HG03439 (cell line): ENCODE results near the gene MTMR2.
"Not testable (repeated sequence)": the region's sequence is repeated elsewhere in the genome, so short reads cannot be mapped to it uniquely, and the experiment has no call there.

ENCODE experiments used
- ATAC-seq: cut with Tn5 transposase; IDR thresholded peaks from one replicate; pipeline ENCODE4 v1.9.1; 2021; ENCODE audit warnings: mild to moderate bottlenecking, moderate library complexity; ENCODE audit not compliant: unreplicated experiment

The MTMR2 gene

DNA sequence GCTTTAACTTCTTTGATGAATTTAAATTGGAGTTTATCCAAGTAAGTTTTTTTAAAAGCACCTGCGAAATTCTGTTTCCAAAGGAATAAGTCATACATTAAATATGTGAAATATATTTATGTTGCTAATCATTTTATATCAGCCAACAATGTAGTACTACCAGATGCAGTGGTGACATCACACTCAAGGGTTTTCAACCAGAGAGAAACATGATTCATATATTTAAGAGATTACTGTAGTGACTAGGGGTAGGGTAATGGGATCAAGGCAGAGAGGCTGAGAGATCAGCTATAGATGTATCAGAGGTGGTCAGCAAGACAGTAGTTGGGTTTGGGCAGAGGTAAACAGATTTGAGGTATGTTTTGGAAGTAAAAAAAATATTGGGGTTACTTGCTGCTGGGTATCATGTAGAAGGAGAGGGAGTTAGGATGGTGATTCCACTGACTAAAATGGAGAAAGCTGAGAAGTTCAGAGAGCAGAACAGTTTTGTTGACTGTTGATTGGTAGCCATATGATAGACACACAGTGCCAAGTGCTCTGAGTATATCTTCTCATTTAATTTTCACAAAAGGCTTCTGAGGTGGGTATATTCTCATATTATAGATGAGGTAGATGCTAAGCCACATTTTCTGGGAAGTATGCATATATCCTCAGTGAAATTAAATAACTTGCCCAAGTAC lies 94.2 kb downstream of the MTMR2 start:
- no peak for ATAC-seq

DNA sequence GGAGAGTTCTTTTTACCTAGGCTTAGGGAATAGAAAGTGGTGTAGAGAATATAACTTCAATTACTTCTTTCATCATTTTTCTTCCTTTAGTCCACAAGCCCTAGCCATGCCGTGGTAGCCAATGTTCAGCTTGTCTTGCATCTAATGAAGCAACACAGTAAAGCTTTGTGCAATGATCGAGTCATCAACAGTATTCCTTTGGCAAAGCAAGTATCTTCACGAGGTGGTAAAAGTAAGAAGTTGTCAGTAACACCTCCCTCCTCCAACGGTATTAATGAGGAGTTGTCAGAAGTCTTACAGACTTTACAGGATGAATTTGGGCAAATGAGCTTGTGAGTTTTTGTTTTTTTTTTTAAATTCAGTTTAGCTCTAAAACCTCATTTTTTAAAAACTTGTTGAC lies 96.2 kb downstream of the MTMR2 start:
- no peak for ATAC-seq

DNA sequence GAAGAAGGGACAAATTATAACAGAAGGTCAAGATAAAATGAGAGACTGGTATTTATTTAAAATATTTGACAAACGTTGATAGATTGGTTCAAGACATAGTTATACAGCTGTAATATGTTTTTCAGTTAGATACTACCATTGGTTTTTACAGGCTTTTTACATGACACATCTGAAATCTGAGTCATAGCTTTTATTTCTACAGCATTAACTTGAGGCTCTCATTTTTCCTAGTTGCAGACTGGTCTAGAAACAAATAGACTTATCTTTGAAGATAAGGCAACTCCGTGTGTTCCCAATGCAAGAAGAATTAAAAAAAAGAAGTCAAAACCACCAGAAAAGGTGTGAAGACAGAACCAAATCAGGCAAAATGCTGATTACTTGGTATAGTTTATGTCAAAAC lies 102.3 kb downstream of the MTMR2 start:
- no peak for ATAC-seq

DNA sequence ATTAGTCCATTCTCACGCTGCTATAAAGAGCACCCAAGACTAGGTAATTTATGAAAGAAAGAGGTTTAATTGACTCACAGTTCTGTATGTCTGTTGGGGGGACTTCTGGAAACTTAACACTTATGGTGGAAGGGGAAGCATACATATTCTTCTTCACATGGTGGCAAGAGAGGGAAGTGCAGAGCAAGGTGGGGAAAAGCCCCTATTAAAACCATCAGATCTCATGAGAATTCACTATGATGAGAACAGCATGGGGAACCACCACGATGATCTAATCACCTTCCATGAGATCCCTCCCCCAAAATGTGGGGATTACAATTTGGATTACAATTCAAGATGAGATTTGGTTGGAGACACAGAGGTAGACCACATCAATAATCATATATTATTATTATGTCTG lies 107.9 kb downstream of the MTMR2 start:
- ATAC-seq = no peak

DNA sequence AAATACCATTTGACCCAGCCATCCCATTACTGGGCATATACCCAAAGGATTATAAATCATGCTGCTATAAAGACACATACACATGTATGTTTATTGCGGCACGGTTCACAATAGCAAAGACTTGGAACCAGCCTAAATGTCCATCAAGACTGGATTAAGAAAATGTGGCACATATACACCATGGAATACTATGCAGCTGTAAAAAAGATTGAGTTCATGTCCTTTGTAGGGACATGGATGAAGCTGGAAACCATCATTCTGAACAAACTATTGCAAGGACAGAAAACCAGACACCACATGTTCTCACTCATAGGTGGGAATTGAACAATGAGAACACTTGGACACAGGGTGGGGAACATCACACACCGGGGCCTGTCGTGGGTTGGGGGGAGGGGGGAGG lies 112.9 kb downstream of the MTMR2 start:
- not testable (repeated sequence) for ATAC-seq

DNA sequence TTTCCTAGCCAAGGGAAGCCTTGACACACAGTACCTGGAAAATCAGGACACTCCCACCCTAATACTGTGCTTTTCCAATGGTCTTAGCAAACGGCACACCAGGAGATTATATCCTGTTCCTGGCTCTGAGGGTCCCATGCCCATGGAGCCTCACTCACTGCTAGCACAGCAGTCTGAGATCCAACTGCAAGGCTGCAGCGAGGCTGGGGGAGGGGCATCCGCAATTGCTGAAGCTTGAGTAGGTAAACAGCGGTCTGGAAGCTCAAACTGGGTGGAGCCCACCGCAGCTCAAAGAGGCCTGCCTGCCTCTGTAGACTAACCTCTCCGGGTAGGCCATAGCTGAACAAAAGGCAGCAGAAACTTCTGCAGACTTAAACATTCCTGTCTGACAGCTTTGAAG lies 117.4 kb downstream of the MTMR2 start:
- not testable (repeated sequence) for ATAC-seq

DNA sequence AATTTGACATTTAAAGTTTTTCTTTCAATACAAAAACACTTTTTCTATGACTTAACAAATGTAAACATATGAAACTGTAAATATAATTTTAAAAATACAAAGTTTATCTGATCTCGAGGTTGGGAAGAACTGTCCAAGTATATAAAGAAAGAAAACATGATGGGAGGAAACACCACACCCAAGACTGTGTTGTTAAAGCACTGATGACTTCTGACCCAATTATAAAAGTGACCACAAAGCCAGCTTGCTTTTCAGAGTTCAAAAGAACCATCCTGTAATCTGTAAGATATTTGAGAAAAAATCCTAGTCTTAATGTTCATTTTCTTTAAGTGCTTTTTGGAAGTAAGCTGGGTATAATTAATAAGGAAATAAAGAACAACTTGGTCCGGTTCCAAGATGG lies 118.0 kb downstream of the MTMR2 start:
- ATAC-seq = no peak

DNA sequence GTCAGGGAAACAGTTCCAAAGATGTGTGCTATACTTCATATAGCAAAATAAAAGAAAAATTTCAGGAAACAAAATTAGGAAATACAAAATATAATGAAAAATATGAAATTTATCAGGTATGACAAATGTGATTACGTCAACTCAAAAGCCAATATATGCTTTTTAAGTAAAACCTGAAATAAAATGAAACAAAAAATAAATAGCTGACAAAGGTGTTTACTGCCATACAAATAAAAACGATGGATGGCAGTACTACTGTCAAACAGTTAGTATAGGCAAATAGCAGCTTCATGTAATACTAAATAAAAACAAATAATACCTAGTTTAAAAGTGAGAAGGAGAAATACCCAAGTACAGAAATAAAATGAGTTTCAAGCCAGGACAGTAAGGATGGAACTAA lies 119.9 kb downstream of the MTMR2 start:
- no peak for ATAC-seq

DNA sequence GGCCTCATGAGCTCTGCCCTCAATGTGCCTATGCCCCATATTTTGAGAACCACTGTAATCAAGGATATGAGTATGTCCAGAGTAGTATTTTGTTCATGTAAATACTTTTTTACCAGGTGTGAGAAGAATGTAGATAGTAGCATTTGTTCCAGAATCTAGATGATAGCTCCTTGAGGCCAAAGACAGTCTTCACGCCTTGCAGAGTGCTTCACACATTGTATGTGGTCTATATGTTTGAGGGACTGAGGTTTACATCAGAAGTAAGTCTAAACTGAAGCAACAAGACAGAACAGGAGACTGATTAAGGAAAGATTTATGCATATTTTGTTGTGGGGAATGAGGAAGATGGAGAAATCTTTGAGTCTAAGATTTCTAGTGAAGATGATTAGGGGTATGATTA lies 121.1 kb downstream of the MTMR2 start:
- no peak for ATAC-seq

DNA sequence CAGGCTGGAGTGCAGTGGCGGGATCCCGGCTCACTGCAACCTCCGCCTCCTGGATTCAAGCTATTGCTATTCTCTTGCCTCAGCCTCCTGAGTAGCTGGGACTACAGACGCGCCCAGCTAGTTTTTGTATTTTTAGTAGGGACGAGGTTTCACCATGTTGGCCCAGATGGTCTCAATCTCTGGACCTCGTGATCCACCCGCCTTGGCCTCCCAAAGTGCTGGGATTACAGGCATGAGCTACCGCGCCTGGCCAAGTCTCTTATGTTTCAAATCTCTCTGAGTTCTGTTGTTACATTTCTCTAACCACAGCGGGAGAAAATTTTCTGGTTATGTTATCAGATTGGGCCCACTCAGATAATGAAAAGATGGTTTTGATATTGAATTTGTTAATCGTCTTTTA lies 123.5 kb downstream of the MTMR2 start:
- ATAC-seq = no peak

DNA sequence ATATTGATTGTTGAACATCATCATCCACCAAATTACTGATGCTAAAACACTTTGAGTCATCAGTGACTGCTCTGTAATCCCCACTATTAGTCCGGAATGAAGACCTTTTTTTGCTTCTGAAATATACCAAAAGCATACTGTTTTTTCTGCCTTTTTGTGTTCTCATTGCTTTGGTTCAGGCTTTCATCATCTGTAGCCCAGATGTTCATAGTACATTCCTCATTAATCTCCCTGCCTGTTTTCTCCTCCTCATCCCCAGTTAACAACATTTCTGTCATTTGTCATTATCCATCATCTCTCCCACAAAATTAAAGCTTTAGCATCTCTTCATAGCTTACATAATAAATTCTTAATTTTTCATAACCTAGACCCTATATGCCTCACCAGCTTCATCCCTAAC lies 124.4 kb downstream of the MTMR2 start:
- ATAC-seq = no peak

DNA sequence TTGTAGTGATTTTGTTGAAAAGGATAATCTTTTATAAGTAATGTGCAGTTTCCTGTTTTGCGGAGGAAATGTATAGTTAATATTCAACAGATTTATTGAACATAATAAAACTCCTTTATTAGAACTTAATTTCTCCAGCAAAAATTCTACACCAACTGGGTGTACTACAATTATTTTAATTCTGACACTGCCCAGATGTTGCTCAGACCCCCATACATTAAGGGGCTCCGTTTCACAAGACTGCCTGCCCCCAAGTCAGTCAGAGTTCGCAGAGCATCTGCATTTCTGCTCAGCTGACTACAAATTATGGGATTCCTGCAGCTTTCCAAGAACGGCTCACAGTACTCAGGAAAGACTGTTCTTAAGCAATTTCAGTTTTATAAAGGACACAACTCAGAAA lies 127.4 kb downstream of the MTMR2 start:
- ATAC-seq = no peak

DNA sequence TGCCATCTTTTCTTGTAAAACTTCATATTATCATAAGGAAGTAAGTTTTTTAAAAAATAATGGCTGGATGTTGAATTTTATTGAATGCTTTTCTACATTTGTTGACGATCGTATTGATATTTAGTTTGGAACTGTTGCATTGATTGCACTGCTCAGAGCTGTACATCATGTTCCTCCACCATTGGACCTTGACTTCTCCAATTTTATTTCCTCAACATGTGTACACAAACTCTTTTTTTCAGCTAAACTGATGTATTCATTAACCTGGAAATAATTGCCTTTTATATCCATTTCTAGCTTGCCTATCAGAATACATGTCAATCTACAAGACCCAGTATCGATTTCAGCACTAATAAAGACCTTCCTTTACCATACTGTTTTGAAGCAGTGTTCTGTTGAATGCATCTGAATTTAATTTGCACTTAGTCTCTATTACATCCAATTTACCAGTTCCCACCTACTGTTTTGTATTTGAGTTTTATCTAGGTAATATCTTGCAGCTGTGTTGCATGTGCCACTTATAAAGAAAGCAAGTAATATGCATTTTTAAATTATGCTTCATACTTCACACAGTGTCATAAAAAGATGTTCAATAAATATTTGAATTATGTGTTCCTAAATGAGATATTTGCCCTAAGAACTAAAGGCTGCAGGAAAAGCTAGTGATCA lies 128.1 kb downstream of the MTMR2 start:
- ATAC-seq = no peak

DNA sequence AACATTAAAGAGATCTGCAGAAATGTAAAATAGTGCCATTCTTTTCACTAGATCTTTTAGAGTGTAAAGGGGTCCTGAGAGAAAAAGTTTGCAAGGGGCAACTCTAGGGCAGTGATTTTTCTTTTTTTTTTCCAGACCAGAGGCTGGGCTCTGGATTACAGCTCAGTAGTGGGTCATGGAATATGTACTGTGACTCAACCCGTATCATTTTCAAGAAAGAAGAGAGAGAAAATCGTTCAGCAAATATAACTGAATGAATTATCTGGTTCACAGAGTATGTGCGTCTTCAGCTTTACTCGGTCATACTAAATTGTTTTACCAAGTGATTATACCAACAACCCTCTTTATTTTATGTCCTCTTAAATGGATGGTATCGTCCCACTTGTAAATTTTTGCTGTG lies 129.8 kb downstream of the MTMR2 start:
- no peak for ATAC-seq

DNA sequence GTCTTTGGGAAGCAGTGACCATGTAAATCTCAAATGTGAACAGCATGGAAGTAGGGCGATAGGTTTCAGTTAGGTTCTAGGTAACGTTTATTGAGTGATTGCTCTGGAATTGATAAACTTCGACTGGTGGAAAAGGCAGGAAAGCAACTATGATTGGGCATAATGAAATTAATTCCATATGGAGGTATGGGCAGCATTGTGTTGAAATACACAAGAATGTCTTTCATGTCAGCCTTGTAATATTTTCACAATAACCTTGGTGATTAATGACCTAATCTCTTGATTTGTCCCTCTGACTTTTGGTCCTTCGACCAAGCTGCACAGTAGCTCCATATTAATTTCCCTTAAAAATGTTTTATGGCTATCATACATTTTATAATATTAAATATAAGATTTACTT lies 130.8 kb downstream of the MTMR2 start:
- ATAC-seq = no peak

DNA sequence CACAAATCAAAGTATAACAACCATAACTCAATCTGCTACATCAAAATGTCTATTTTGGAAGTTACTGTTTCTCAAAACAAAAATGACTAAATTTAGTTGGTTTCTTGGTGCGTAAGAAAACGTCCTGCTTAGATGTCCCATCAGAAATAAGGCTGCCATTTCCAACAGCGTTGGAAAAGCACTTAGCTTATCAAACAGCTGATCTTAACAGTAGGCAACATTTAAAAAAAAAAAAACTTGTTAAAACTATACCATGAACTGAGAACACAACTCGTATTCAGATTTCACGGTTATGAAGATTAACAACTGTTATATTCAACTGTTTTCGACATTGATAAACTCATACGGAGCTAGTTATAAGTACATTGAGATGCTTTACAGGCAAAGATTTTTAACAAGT lies 131.2 kb downstream of the MTMR2 start:
- no peak for ATAC-seq

DNA sequence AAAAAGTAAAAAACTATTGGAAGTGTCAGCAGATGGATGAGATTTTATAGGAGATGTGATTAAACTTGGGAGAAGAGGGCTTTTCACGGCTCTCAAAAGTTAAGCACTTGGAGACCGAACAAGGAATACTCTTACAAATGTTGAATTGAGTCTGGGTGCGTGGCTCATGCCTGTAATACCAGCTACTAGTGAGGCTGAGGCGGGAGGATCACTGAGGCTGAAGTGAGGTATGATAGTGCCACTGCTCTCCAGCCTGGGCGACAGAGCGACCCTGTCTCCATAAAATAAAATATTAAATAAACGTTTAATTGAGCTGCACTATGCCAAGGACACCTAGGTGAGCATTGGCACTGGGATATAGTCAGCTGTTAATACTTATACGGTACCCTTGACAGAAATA lies 131.7 kb downstream of the MTMR2 start:
- ATAC-seq = no peak

DNA sequence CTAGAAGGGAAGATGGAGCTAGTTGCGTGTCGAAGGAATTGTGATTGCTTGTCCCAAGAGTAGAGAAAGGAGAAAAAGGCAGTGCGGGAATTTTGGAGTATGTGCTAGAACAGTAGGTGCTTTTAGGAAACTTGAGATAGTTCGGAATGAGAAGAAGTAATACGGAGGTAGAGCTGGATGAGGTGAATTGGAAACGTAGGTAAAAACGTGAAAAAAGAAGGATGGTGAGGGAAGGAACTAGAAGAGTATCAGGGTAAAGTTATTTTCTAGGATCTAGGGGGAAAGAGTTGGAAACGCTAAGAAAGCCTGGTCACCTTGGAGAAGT lies 132.2 kb downstream of the MTMR2 start:
- ATAC-seq = no peak

DNA sequence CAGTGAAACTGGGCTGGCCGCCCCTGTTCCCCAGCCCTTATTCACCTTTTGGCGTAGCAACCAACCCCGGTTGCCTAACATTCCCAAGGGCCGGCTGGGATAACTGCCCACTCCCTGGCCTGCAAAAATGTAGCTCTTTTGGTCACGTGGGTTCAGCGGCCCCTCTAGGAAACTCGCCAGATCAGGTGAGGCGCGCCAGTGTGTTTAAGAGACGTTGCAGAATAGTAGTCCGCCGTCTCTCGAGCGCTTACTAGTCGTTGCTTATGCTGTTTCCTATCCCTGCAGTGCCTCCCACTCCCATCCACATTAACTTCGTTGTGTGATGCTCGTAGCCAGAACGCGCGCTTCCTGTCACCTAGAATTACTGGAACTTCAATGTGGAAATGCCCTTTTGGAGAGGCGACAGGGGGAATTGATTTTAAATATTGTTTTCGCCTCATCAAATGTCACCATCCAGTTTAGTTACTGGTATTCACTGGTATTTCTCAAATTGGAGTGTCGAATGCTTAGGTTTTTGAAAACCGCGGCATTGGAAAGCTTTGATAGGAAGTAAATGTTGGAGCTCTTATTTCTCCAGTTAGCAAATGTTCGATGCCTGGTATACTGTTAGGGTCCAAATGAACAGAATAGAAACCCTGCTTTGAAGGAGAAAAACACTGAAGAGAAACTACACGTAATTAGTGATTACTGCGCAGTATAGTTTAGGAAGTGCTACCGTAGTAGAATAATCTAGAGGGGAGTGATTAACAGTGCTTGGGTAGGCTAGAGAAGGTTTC lies 132.8 kb downstream of the MTMR2 start:
- peak; percentile 13 for ATAC-seq

DNA sequence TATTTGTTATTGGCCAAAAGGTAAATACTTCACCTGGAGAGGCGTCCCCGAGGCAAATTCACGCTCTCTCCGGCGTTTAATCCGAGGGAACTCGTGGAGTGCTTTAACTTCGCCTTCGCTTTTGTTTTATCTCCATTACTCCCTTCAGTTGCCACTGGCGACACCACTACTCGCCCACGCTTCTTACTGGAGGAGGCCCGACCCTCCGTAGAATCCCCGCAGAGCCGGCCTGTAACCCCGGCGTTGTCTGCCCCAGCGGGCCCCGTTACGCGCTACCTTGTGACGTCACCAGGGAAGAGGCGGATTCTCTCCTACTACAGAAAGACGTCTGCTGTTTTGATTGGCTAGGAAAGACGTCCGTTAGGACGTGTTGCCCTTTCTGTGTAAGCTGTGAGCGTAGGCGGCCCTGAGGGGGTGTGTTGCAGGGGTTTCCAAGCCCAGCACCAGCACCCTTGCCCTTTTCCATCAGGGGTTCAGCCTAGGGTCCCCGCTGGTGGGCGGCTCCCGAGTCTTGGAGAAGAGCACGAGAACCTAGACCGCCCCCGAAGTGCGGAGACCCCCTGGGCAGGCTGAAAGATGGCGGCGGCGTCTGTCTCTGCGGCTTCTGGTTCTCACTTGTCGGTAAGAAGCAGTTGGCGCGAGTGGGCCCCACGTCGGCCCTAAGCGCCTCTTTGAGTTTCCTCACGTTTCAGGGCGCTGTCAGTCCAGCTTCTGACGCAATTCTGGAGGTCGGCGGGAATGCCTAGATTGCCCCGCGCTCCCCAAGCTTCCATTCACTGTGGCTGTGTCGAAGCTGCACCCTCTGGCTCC lies 133.6 kb downstream of the MTMR2 start, which contains the start of gene CEP57:
Gene CEP57 (plus strand): TSS at position 376 of the 810 bp plus-strand sequence. CDS start 201 bp downstream, at position 577.
- ATAC-seq = peak; percentile 75

DNA sequence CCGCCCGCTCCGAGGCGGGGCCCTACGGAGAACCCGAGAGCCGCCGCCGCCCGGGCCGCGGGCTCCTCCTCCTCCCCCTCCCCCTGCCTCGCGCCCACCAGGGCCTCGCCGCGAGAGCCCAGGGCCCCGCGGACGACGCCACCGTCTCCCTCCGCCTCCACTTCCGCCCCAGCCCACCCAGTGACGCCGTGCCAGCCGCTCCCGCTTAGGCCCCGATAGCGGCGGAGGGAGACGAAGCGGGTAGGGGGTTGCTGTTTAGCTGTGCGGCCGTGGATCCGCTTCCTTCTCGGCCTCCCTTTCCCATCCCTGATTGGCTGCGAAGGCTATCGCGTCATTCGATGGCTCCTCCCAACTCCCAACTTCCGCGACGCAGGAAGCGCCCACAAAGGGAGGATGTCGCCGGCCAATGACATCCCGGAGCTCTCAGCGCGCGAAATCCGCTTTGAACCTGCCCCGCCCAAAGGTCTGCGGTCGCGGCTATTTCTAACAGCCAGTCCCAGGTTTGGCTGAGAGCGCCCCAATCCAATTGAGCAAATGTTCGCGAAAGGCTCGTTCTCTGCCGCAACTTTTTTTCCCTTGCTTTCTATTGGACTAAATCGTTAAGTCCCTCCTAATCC lies 134.3 kb downstream of the MTMR2 start, which contains the start of gene FAM76B:
Gene FAM76B (minus strand): TSS at position 277 of the 617 bp plus-strand sequence. CDS start 304 bp downstream, outside the sequence.
- ATAC-seq = peak; percentile 74
